ENCODE measurements around the gene FNDC10. TPM values are rescaled to one million over a fixed set of nuclear protein-coding genes. Genes with fewer than 3 reads are reported as not detected.
A peak's percentile ranks its signal among the peaks of the same experiment; 100 is the strongest.
"Not testable (repeated sequence)": the region's sequence is repeated elsewhere in the genome, so short reads cannot be mapped to it uniquely, and the experiment has no call there.

FNDC10 gene
- total RNA-seq, 2 donors from 2014 or later = 1.2 to 3.6 TPM

DNA sequence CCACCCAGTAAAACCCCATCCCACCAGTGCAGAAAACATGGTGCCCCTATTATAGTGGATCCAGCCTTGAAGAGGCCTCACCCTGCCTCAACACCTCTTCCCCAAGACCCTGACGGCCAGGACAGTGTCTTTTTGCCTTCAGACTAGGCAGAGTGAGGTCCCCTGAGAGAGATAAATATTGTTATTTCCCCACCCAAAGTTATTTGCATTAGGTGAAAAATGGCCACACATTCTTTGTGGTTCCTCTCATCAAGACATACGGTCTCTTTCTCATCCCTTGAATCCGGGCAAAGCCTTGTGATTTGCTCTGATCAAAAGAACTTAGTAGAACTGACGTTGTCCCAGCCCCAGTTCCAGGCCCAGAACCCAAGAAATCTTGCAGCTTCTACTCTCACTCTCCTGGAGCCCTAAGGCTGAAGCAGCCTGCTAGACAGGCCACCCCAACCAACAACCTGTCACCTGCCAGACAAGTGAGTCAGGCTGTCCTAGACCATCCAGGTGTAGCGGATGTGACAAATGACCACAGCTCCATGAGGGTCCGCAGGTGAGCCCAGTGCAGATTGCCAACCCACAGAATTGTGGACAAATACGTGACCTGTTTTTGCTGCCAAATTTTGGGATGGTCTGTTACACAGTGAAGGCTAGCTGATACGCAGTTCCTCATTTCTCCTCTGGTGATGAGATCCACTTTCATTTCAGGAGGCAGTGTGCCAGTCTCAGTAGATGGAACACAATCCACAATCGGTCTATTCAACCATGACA lies 17.2 kb downstream of the FNDC10 start:
- intact Hi-C loops (cut with DNase I) = no loop called here
- DNase-seq (ENCODE audit: low spot score) = no peak

DNA sequence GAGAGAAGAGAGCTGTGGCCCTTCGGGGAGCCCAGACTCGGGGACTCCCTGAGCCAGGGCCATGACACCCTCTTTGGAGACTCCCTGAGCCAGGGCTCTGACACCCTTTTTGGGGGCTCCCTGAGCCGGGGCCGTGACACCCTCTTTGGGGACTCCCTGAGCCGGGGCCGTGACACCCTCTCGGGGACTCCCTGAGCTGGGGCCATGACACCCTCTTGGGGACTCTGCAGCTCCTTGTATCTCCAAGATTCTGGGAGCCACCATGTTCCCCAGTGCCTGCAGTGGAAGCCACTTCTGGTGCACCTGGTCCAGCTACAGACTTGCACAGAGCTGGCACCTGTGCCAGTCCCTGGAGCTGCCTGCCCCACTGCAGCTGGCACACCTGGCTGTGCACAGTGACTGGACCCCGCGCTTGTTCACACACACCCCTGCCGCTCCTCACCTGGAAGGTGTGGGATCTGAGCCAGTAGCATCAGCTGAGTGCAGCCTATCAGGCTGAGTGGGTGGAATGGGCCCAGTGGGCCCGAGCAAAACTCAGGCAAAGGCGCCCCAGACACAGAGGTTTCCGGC lies 21.5 kb downstream of the FNDC10 start:
- intact Hi-C loops (cut with DNase I) = no loop called here
- no peak for DNase-seq (ENCODE audit: low spot score)

GRCh38 chr1:1577367-1578011 lies 22.4 kb downstream of the FNDC10 start:
- intact Hi-C loops (cut with DNase I) = no loop called here
- no peak for DNase-seq (ENCODE audit: low spot score)

- peak; percentile 98 for DNase-seq (ENCODE audit: low spot score)
- intact Hi-C loops (cut with DNase I) = no loop called here
Measured at GRCh38 chr1:1574721-1575537, 25.0 kb downstream of the FNDC10 start, which contains the start of gene SSU72. TSS of gene SSU72 (minus strand) at chr1:1574863. CDS start at chr1:1574557, 306 bp downstream.

DNA sequence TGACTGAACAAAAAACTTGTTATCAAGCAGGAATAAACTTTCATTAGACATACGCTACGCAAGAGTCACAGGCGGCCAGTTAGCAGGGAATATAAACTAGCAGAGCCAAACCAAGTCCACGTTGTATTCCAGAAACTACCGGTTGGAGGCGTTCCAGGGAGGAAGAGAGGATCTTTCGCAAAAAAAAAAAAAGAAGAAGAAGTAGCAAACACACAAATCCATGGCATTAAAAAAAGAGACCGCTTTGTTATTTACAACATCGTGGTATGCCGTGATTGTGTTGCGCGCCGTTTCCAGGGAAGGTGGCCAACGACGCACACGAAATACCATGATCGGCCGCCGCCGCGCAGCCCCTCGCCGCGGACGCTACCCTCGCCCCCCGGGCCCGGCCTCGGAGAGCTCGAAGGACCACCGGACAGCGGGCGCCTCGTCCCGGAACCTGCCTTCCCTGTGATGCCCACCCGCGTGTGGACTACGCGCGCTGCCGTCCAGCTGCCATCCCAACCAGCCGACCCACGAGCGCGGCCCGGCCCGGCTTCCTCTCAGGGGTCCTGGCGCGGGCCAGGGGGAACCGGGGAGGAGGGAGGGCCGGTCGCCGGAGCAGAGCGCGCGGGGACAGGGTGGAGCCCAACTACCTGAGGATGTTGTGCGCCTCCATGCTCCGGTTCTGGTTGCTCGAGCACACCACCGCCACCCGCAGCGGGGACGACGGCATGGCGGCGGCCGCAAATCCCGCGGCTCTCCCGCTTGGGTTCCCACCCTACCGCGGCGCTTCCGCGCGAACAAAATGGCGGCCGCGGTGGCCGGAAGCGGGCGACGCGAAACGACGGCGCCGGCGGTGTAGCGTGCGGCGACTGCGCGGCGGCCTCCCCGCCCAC lies 25.9 kb downstream of the FNDC10 start:
- intact Hi-C loops (cut with DNase I) = no loop called here
- peak; percentile 92 for DNase-seq (ENCODE audit: low spot score)

DNA sequence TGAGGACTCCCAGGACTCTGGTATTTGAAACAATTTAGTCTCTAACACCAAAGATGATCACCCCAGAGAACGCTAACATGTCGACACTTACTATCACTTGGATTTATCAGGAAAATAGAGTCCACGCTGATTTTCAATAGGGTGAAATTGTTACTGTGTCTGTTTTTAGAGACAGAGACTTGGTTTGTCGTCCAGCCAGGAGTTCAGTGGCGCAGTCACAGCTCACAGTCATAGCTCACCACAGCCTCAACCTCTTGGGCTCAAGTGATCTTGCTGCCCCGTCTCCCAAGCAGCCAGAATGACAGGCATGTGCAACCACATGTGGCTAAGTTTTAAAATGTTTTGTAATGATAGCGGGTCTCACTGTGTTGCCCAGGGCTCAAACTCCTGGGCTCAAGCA lies 30.6 kb downstream of the FNDC10 start:
- no peak for DNase-seq (ENCODE audit: low spot score)
- intact Hi-C loops (cut with DNase I) = no loop called here

- DNase-seq (ENCODE audit: low spot score) = no peak
Measured at GRCh38 chr1:1567891-1568291, 32.0 kb downstream of the FNDC10 start.

GRCh38 chr1:1567152-1567875 lies 32.6 kb downstream of the FNDC10 start:
- intact Hi-C loops (cut with DNase I) = no loop called here
- DNase-seq (ENCODE audit: low spot score) = no peak

More at GRCh38 chr1:1567891-1568291, 32.0 kb downstream of the FNDC10 start:
- intact Hi-C loops (cut with DNase I) = no loop called here

GRCh38 chr1:1565340-1565739 lies 34.6 kb downstream of the FNDC10 start:
- no peak for DNase-seq (ENCODE audit: low spot score)
- intact Hi-C loops (cut with DNase I) = no loop called here

GRCh38 chr1:1564268-1564667 lies 35.7 kb downstream of the FNDC10 start:
- no peak for DNase-seq (ENCODE audit: low spot score)
- intact Hi-C loops (cut with DNase I) = no loop called here

GRCh38 chr1:1563688-1564087 lies 36.2 kb downstream of the FNDC10 start:
- no peak for DNase-seq (ENCODE audit: low spot score)
- intact Hi-C loops (cut with DNase I) = no loop called here

DNA sequence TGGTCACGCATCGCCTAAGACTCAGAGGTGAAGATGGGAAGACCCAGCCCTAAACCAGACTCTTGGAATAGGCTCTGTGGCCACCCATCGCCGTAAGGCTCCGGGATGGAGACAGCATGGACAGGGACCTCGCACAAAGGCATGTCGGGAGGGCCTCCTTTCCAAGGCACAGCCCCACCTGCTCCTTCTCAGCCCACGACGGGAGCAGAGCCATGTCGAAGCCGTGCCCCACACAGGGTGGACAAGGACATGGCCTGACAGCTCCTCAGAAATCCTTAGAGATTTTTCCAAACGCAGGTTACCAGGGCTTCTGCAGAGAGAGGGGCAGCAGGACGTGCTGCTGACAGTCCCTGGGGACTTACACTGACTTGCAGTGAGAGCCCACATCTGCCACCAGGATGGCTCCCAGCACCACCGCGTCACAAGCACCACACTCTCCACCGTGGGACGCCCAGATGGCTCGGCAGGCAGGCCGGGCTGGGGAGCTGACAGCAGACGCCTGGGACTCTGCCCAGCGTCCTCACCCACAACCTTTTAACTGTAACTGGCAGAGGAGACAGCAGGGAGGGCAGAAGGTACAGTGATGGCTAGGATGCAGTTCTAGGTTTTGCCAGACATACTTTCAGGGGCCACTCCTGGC lies 37.3 kb downstream of the FNDC10 start:
- intact Hi-C loops (cut with DNase I) = no loop called here
- no peak for DNase-seq (ENCODE audit: low spot score)

- intact Hi-C loops (cut with DNase I) = no loop called here
Measured at GRCh38 chr1:1561801-1562470, 38.0 kb downstream of the FNDC10 start.

GRCh38 chr1:1560178-1560577 lies 39.8 kb downstream of the FNDC10 start:
- intact Hi-C loops (cut with DNase I) = no loop called here
- no peak for DNase-seq (ENCODE audit: low spot score)

More at GRCh38 chr1:1561801-1562470, 38.0 kb downstream of the FNDC10 start:
- DNase-seq (ENCODE audit: low spot score) = no peak

DNA sequence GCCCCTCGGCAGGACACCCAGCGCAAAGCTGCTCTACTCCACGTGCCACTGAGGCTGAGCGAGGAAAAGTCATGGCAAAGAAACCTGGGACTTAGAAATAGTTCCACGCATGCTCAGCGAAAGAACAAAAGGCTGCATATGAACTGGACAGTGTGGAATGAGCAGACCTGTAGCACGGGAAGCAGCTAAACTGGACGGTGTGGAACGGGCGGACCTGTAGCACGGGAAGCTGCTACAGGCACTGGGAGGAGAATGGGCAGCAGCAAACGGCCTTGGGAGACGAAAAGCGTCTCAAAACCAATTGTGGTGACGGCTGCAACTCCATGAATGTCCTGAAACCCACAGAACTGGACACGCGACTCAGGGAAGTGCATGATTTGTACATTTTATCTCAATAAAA lies 40.9 kb downstream of the FNDC10 start:
- no peak for DNase-seq (ENCODE audit: low spot score)

GRCh38 chr1:1558591-1558990 lies 41.3 kb downstream of the FNDC10 start:
- intact Hi-C loops (cut with DNase I) = no loop called here

More for the DNA sequence above, 40.9 kb downstream of the FNDC10 start:
- intact Hi-C loops (cut with DNase I) = no loop called here

DNA sequence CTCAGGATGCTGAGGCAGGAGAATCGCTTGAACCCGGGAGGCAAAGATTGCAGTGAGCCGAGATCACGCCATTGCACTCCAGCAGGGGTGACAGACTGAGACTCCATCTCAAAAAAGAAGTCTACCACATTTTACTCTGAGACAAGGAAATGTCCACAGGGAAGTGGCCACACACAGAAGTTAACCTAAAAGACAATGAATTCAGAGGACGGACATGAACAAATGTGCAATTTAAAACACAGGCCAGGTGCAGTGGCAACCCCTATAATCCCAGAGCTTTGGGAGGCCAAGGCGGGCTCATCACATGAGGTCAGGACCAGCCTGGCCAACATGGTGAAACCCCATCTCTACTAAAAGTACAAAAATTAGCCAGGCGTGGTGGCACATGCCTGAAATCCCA lies 42.2 kb downstream of the FNDC10 start:
- DNase-seq (ENCODE audit: low spot score); intact Hi-C loops (cut with DNase I): not testable (repeated sequence)

More at GRCh38 chr1:1558591-1558990, 41.3 kb downstream of the FNDC10 start:
- no peak for DNase-seq (ENCODE audit: low spot score)

Measured in posterior vena cava (tissue), 2 donors.